Ascending aorta (tissue), 2 donors: ENCODE data around the gene IDE. TPM values are rescaled to one million over a fixed set of nuclear protein-coding genes. Genes with fewer than 3 reads are reported as not detected.
A peak's percentile ranks its signal among the peaks of the same experiment; 100 is the strongest.

Experiments used
- DNase-seq, 2 donors: peaks; one replicate each; pipeline ENCODE4 v3.0.0-alpha.2; 2019; ENCODE audit warnings: low spot score in 2 of 2
- H3K27ac ChIP-seq, 2 donors: fragments of 200-600 bp; sonication (generic); one replicate each; pipeline ENCODE4 v1.5.1; 2016 to 2017; ENCODE audit warnings: mild to moderate bottlenecking in 1 of 2
- H3K27me3 ChIP-seq: fragments of 200-600 bp; sonication (generic); one replicate; pipeline ENCODE4 v1.5.1; 2017
- H3K36me3 ChIP-seq, 2 donors: fragments of 200-600 bp; sonication (generic); one replicate each; pipeline ENCODE4 v1.5.1; 2016
- H3K4me1 ChIP-seq, 2 donors: fragments of 200-600 bp; sonication (generic); one replicate each; pipeline ENCODE4 v1.5.1; 2016 to 2017; ENCODE audit warnings: mild to moderate bottlenecking in 1 of 2
- H3K4me3 ChIP-seq, 2 donors: fragments of 200-600 bp; sonication (generic); one replicate each; pipeline ENCODE4 v1.5.1; 2016 to 2017; ENCODE audit warnings: mild to moderate bottlenecking in 1 of 2
- H3K9me3 ChIP-seq, 2 donors: fragments of 200-600 bp; sonication (generic); one replicate each; pipeline ENCODE4 v1.5.1; 2016
- intact Hi-C: fragments of 100-400 bp; cut with DNase I; formaldehyde crosslinking; loops from one replicate; pipeline ENCODE4 v1.15.1; 2023
- total RNA-seq: library from RNA; depleted of rRNA; stranded (reverse); fragments of >200 nt; gene quantifications from one replicate; pipeline ENCODE4 v1.1.0, GENCODE V29; 2016
- TF ChIP-seq, protein P1 (sequence below), 3 experiments: fragments of 200-600 bp in 2 of 3; fragments of 450-650 bp in 1 of 3; sonication (generic) in 2 of 3; IDR thresholded peaks; one replicate each; pipeline ENCODE4 v1.5.1; 2016 to 2019; ENCODE audit warnings: antibody characterized with exemption in 3 of 3, mild to moderate bottlenecking in 1 of 3, moderate library complexity in 1 of 3

The IDE gene
- total RNA-seq, 1 donor from 2014 or later, result 22.7 TPM

DNA sequence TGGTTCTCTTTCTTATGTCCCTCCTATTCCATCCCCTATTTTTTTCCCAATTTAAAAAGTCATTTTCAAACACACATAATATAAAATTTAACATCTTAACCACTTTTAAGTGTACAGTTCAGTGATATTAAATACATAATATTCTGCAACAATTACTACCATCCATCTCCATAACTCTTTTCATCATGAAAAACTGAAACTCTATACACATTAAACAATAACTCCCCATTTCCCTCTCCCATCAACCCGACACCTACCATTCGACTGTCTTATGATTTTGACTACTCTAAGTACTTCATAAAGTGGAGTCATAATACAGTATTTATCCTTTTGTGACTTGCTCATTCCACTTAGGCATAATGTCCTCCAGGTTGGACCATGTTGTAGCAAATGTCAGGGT lies 21.6 kb upstream of the IDE start:
- TF ChIP-seq, protein P1, sequence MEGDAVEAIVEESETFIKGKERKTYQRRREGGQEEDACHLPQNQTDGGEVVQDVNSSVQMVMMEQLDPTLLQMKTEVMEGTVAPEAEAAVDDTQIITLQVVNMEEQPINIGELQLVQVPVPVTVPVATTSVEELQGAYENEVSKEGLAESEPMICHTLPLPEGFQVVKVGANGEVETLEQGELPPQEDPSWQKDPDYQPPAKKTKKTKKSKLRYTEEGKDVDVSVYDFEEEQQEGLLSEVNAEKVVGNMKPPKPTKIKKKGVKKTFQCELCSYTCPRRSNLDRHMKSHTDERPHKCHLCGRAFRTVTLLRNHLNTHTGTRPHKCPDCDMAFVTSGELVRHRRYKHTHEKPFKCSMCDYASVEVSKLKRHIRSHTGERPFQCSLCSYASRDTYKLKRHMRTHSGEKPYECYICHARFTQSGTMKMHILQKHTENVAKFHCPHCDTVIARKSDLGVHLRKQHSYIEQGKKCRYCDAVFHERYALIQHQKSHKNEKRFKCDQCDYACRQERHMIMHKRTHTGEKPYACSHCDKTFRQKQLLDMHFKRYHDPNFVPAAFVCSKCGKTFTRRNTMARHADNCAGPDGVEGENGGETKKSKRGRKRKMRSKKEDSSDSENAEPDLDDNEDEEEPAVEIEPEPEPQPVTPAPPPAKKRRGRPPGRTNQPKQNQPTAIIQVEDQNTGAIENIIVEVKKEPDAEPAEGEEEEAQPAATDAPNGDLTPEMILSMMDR (IDR thresholded peaks at IDR 0.05), result no peak
- no peak for DNase-seq
- no peaks in the 10 kb centered on the region for H3K36me3 ChIP-seq
- peaks cover 4 to 5% of the 10 kb centered on the region in 2 donors for H3K4me1 ChIP-seq
- no peaks in the 10 kb centered on the region for H3K9me3 ChIP-seq
- H3K27ac ChIP-seq, result no peak overlapping the region
- no peaks in the 10 kb centered on the region for H3K27me3 ChIP-seq
- intact Hi-C loops, result no loop called here
- H3K4me3 ChIP-seq, result no peak overlapping the region

DNA sequence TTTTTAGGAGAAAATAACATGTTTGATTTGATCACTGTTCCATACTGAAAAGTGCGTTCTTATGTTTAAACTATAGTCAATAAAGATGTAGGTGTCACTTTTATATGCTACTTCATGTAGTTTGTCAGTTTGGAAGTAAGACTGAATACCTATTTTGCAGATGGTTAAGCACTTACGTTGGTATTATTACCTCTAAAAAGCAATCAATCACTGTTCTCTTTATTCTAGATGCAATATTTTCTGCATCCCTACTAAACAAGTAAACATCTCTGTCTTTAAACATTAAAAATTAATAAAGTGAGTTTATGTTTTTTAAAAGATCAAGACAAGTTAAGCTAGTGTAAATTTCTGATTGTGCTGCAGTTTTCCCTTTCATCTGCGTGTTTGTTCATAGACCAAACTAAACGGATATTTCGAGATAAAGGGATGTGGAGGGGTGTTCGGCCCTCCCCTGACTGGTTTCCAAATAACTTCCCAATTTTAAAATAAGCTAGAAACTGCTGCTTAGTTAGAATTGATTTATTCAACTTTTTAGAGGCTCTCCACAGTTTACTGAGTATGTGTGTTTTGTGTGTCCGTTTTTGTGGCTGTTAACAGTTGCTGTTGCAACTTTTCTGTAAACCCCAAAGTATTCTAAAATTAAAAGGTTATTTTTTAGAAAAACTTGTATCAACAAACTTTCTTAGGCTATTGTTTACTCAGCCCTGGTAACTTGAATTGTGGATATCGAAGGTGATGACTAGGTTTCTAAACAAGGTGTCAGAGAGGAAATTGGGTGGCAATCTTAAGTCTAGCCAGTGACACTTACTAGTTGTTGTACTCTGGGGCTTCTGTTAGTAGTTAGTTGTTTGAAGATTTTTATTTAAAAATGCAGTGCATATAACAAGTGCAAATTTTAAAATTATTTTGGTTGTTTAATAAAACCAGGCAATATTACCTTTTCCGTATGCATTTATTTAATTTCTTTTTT lies 20.0 kb upstream of the IDE start:
- TF ChIP-seq, protein P1 (IDR thresholded peaks at IDR 0.05), result no peak
- intact Hi-C loops, result loop anchor here (5.0 kb wide), 3 partner anchors 103 to 1108 kb away; partner anchors contain the start of gene FRA10AC1

DNA sequence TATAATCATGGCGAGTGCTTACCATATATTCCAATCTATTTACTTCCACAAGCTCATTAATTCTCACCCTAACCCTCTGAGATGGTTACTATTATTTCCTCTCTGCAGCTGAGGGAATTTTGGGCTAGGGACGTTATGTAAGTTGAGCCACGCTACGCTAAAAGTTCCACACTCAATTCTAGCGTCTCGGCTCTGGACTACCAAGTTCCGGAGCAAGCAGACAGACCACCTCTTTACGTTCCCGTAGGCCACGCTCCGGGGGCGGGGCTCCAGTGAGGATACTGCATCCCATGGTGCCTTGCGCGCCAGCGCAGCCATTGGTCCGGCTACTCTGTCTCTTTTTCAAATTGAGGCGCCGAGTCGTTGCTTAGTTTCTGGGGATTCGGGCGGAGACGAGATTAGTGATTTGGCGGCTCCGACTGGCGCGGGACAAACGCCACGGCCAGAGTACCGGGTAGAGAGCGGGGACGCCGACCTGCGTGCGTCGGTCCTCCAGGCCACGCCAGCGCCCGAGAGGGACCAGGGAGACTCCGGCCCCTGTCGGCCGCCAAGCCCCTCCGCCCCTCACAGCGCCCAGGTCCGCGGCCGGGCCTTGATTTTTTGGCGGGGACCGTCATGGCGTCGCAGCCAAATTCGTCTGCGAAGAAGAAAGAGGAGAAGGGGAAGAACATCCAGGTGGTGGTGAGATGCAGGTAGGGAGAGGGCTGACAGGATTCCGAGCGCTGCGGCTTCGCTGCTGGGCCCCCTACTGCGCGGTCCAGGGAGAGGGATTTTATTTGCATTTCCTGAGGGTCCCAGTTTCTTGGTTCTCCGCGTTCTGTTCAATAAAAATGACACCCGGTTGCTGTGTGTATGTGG lies 19.1 kb upstream of the IDE start, which contains the start of gene KIF11:
KIF11 (plus strand) TSS at position 370 of the 858 bp plus-strand sequence; CDS start at position 616, 246 bp downstream.
- peak within 1 kb of the TSS; percentile 58 to 70 for H3K4me3 ChIP-seq
- H3K27me3 ChIP-seq, result no peaks in the 10 kb centered on the region
- H3K36me3 ChIP-seq, result no peaks in the 10 kb centered on the region
- TF ChIP-seq, protein P1 (IDR thresholded peaks at IDR 0.05), result no peak
- H3K9me3 ChIP-seq, result no peaks in the 10 kb centered on the region
- DNase-seq, result peak; percentile 94 to 99
- peak within 1 kb of the TSS; percentile 92 to 96 for H3K27ac ChIP-seq
- intact Hi-C loops, result loop anchor here (5.0 kb wide), 3 partner anchors 104 to 1109 kb away; partner anchors contain the start of gene FRA10AC1
- H3K4me1 ChIP-seq, result peaks cover 4 to 5% of the 10 kb centered on the region in 2 donors

More for the DNA sequence above, 20.0 kb upstream of the IDE start:
- Histone ChIP-seq H3K27ac (no peak overlapping the region), H3K4me1 (peaks cover 4 to 5% of the 10 kb centered on the region in 2 donors), H3K36me3 (no peaks in the 10 kb centered on the region), H3K9me3 (no peaks in the 10 kb centered on the region), H3K27me3 (no peaks in the 10 kb centered on the region), H3K4me3 (peak overlapping the region; percentile 58 to 70)
- no peak for DNase-seq

DNA sequence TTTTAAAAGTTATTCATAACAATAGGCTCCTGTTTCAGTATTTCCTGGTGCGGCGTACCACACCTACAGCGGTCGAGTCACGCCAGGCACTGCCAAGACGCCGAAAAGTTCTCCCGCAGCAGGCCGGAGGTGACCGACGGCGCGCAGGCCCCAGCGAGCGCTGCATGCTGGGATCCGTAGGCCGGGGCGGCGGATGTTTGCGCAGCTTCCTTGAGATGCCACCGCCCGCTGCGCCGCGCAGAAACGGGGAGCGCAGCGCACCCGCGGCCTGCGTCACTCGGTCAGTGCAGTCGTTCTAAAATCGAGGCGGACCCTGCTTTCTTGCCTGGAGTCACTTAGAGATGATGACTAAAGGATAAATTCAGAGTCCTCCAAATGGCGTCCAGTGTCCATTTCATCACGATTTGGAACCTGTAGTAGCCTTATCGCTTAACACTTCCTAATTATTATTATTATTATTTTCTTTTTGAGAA lies 17.7 kb upstream of the IDE start:
- no peaks in the 10 kb centered on the region for H3K27me3 ChIP-seq
- H3K4me1 ChIP-seq, result peaks cover 4 to 5% of the 10 kb centered on the region in 2 donors
- no peaks in the 10 kb centered on the region for H3K9me3 ChIP-seq
- TF ChIP-seq, protein P1 (IDR thresholded peaks at IDR 0.05), result no peak
- intact Hi-C loops, result loop anchor here (1.0 to 5.0 kb wide), 4 partner anchors 18 to 1111 kb away; partner anchors contain the start of gene FRA10AC1
- peak overlapping the region; percentile 58 to 70 for H3K4me3 ChIP-seq
- H3K27ac ChIP-seq, result peak overlapping the region; percentile 92 to 96
- no peaks in the 10 kb centered on the region for H3K36me3 ChIP-seq
- peak; percentile 78 to 97 for DNase-seq
